ENCODE data around the gene ABCC5.

DNA sequence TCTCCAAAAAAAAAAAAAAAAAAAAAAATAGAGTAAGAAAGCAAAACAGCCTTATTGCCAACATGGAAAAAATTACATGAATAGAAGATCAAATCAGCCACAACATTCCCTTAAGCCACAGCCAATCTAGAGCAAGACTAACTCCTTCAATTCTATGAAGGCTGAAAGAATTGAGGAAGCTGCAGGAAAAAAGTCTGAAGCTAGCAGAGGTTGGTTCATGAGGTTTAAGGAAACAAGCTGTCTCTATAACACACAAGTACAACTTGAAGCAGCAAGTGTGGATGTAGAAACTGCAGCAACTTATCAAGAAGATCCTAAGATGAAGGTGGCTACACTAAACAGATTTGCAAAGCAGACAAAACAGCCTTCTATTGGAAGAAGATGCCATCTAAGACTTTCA is 142.3 kb downstream of the ABCC5 start:
- TF ChIP-seq, protein P1, sequence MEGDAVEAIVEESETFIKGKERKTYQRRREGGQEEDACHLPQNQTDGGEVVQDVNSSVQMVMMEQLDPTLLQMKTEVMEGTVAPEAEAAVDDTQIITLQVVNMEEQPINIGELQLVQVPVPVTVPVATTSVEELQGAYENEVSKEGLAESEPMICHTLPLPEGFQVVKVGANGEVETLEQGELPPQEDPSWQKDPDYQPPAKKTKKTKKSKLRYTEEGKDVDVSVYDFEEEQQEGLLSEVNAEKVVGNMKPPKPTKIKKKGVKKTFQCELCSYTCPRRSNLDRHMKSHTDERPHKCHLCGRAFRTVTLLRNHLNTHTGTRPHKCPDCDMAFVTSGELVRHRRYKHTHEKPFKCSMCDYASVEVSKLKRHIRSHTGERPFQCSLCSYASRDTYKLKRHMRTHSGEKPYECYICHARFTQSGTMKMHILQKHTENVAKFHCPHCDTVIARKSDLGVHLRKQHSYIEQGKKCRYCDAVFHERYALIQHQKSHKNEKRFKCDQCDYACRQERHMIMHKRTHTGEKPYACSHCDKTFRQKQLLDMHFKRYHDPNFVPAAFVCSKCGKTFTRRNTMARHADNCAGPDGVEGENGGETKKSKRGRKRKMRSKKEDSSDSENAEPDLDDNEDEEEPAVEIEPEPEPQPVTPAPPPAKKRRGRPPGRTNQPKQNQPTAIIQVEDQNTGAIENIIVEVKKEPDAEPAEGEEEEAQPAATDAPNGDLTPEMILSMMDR (conservative IDR thresholded peaks at IDR 0.05) = no peak
- TF ChIP-seq ZFX (IDR thresholded peaks at IDR 0.05) = no peak
